Liver (tissue), 3 donors: ENCODE measurements around the gene PCDHB5.

Experiments used
- EGR1 ChIP-seq, 2 donors: IDR thresholded peaks; 2 replicates each; pipeline ENCODE4 v1.6.1; 2016 to 2018; ENCODE audit warnings: antibody characterized with exemption in 2 of 2, low read depth in 2 of 2
- GABPA ChIP-seq, 2 donors: IDR thresholded peaks in 1 of 2; conservative IDR thresholded peaks in 1 of 2; 2 replicates each; pipeline ENCODE4 v1.6.1; 2016; ENCODE audit warnings: antibody characterized with exemption in 2 of 2, mild to moderate bottlenecking in 1 of 2, moderate library complexity in 1 of 2
- JUND ChIP-seq, 2 donors: IDR thresholded peaks; 2 replicates each; pipeline ENCODE4 v1.6.1; 2016; ENCODE audit warnings: antibody characterized with exemption in 2 of 2
- RAD21 ChIP-seq, 2 donors: IDR thresholded peaks; 2 replicates each; pipeline ENCODE4 v1.6.1; 2016; ENCODE audit warnings: antibody characterized with exemption in 2 of 2, mild to moderate bottlenecking in 2 of 2
- SP1 ChIP-seq: IDR thresholded peaks from 2 replicates; pipeline ENCODE4 v1.6.1; 2018; ENCODE audit warnings: antibody characterized with exemption, mild to moderate bottlenecking
- TAF1 ChIP-seq: conservative IDR thresholded peaks from 2 replicates; pipeline ENCODE4 v1.6.1; 2016; ENCODE audit warnings: antibody characterized with exemption, mild to moderate bottlenecking
- YY1 ChIP-seq: IDR thresholded peaks from 2 replicates; pipeline ENCODE4 v1.6.1; 2016; ENCODE audit warnings: antibody characterized with exemption, mild to moderate bottlenecking
- TF ChIP-seq, protein P1 (sequence below): IDR thresholded peaks from 2 replicates; pipeline ENCODE4 v1.6.1; 2016; ENCODE audit warnings: antibody characterized with exemption
- TF ChIP-seq, protein P2 (sequence below): fragments of 150-350 bp; IDR thresholded peaks from 2 replicates; pipeline ENCODE4 v1.5.1; 2017; ENCODE audit warnings: improper control_type of control experiment, low read depth, low read length; ENCODE audit not compliant: missing input control
- TF ChIP-seq, protein P3 (sequence below): IDR thresholded peaks from 2 replicates; pipeline ENCODE4 v1.6.1; 2016; ENCODE audit warnings: antibody characterized with exemption
- TF ChIP-seq, protein P4 (sequence below): IDR thresholded peaks from 2 replicates; pipeline ENCODE4 v1.6.1; 2016; ENCODE audit warnings: antibody characterized with exemption
- donor health status: healthy.
- donor health status: healthy.

DNA sequence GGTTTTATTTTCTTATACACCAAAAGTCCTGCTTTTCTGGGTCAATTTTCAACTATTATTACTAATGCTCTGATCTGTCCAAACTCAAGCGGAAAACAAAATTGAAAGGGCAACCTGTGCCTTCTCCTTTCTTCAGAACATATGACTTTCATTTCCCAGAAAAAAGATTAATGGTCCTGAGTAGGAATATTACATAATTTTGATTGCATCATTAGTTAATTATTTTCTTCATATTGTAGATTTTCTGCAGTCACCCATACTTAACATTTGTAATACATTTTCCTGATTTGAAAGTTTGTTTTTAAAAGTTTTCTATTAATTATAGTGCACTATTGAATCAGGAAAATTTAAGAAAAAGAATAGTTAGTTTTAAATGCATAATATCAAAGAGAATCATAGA is 40.9 kb downstream of the PCDHB5 start:
- TF ChIP-seq, protein P1, sequence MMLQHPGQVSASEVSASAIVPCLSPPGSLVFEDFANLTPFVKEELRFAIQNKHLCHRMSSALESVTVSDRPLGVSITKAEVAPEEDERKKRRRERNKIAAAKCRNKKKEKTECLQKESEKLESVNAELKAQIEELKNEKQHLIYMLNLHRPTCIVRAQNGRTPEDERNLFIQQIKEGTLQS: no peak
- TF ChIP-seq YY1: no peak
- no peak for TF ChIP-seq RAD21 (IDR thresholded peaks at IDR 0.05)
- TF ChIP-seq SP1: no peak
- TF ChIP-seq, protein P2, sequence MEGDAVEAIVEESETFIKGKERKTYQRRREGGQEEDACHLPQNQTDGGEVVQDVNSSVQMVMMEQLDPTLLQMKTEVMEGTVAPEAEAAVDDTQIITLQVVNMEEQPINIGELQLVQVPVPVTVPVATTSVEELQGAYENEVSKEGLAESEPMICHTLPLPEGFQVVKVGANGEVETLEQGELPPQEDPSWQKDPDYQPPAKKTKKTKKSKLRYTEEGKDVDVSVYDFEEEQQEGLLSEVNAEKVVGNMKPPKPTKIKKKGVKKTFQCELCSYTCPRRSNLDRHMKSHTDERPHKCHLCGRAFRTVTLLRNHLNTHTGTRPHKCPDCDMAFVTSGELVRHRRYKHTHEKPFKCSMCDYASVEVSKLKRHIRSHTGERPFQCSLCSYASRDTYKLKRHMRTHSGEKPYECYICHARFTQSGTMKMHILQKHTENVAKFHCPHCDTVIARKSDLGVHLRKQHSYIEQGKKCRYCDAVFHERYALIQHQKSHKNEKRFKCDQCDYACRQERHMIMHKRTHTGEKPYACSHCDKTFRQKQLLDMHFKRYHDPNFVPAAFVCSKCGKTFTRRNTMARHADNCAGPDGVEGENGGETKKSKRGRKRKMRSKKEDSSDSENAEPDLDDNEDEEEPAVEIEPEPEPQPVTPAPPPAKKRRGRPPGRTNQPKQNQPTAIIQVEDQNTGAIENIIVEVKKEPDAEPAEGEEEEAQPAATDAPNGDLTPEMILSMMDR: no peak
- TF ChIP-seq JUND (IDR thresholded peaks at IDR 0.05): no peak
- TF ChIP-seq TAF1: no peak
- TF ChIP-seq, protein P3, sequence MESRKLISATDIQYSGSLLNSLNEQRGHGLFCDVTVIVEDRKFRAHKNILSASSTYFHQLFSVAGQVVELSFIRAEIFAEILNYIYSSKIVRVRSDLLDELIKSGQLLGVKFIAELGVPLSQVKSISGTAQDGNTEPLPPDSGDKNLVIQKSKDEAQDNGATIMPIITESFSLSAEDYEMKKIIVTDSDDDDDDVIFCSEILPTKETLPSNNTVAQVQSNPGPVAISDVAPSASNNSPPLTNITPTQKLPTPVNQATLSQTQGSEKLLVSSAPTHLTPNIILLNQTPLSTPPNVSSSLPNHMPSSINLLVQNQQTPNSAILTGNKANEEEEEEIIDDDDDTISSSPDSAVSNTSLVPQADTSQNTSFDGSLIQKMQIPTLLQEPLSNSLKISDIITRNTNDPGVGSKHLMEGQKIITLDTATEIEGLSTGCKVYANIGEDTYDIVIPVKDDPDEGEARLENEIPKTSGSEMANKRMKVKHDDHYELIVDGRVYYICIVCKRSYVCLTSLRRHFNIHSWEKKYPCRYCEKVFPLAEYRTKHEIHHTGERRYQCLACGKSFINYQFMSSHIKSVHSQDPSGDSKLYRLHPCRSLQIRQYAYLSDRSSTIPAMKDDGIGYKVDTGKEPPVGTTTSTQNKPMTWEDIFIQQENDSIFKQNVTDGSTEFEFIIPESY: no peak
- TF ChIP-seq, protein P4, sequence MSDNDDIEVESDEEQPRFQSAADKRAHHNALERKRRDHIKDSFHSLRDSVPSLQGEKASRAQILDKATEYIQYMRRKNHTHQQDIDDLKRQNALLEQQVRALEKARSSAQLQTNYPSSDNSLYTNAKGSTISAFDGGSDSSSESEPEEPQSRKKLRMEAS: no peak
- no peak for TF ChIP-seq GABPA (IDR thresholded peaks at IDR 0.05 in 1 of 2, conservative IDR thresholded peaks at IDR 0.05 in 1 of 2)
- no peak for TF ChIP-seq EGR1 (IDR thresholded peaks at IDR 0.05; ENCODE audit: low read depth in 2 of 2)
